Measurements from ENCODE around the gene TMEM150C. TPM values are rescaled to one million over a fixed set of nuclear protein-coding genes. Genes with fewer than 3 reads are reported as not detected.

The TMEM150C gene
- total RNA-seq, 1 donor from 2014 or later = 13.6 TPM

DNA sequence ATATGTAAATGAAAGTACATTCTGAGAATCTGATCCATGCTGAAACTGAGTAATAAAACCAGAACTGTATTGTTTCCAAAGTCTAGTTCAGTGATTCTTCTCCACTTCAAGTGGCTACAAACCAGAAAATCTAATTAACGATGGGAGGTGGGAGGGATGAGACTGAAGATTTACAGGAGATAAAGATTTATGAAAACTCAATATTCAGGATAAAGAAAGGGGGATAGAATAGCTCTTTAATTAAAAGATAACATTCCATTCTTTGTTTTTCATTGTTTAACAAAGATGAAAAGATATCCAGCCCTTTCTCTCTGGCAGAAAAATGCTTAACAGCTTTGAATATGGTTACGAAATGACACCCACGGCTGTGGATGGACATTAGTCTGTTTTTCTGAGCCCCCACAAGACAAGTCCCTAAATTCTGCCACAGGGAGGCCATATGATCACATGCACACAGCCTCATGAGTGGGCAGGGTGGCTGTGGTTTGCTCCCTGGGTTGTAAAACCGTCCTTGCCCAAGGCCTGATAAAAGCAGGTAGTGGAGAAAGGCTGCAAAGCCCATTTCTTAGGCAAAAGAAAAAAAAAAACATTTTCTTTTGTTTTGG is 36.4 kb downstream of the TMEM150C start:
- Histone ChIP-seq H3K27me3 (ENCODE audit: low read depth) (no peaks in the 10 kb centered on the region), H3K27ac (replicated peaks) (peak overlapping the region; percentile 8), H3K36me3 (no peaks in the 10 kb centered on the region), H3K4me1 (peaks cover 4% of the 10 kb centered on the region), H3K4me3 (no peak overlapping the region), H3K9me3 (replicated peaks) (no peaks in the 10 kb centered on the region)
- no peak for DNase-seq
- intact Hi-C loops (cut with micrococcal nuclease) = no loop called here
- TF ChIP-seq, protein P1, sequence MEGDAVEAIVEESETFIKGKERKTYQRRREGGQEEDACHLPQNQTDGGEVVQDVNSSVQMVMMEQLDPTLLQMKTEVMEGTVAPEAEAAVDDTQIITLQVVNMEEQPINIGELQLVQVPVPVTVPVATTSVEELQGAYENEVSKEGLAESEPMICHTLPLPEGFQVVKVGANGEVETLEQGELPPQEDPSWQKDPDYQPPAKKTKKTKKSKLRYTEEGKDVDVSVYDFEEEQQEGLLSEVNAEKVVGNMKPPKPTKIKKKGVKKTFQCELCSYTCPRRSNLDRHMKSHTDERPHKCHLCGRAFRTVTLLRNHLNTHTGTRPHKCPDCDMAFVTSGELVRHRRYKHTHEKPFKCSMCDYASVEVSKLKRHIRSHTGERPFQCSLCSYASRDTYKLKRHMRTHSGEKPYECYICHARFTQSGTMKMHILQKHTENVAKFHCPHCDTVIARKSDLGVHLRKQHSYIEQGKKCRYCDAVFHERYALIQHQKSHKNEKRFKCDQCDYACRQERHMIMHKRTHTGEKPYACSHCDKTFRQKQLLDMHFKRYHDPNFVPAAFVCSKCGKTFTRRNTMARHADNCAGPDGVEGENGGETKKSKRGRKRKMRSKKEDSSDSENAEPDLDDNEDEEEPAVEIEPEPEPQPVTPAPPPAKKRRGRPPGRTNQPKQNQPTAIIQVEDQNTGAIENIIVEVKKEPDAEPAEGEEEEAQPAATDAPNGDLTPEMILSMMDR (IDR thresholded peaks at IDR 0.05; ENCODE audit: borderline replicate concordance) = no peak

DNA sequence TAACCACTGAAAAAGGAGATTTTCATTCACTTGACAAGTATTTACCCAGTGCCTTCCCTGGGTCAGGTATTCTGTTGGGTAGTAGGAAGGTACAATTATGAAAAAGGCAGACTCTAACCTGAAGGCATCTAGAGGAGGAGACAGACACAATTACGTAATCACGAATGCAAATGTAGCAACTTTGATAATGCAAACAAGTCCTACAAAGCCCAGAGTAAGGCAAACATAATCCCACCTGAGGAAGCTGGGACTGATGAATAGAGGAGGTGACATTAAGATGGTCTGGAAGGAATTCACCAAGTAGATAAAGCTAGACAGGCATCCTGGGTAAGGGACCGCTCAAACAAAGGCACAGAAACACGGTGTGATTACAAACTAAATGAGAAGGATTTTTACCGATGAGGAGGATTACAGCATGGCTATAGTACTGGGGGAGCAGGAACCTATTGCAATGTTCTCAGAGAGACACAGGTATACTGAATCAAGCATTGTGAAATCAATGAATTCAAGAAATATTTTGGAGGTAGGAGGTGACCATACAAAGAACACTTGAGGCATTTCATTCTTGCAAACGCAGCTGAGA is 37.1 kb downstream of the TMEM150C start:
- intact Hi-C loops (cut with micrococcal nuclease) = no loop called here
- Histone ChIP-seq H3K4me1 (peaks cover 4% of the 10 kb centered on the region), H3K27me3 (ENCODE audit: low read depth) (no peaks in the 10 kb centered on the region), H3K4me3 (no peak overlapping the region), H3K27ac (replicated peaks) (no peak overlapping the region), H3K36me3 (no peaks in the 10 kb centered on the region), H3K9me3 (replicated peaks) (no peaks in the 10 kb centered on the region)
- DNase-seq = no peak
- TF ChIP-seq, protein P1 (IDR thresholded peaks at IDR 0.05; ENCODE audit: borderline replicate concordance) = no peak

DNA sequence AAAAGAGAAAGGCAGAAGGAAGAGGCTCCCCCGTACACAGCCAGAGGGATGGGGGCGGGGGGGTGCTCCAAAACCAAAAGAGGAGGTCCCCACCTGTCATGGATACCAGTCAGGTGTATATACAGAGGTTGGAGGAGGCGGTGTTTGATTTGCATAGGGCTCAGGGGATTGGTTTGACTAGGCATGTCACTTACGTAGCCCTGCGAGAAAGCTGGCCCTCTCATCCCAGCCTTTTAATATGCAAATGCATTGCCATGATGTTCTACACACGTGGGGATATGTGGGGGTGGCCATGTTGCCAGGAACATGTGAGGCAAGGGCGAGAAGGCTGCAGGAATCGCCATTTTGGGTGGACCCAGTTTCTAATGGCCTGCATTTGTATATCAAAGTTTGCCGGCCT is 38.6 kb downstream of the TMEM150C start:
- no peak overlapping the region for H3K27ac ChIP-seq (replicated peaks)
- H3K36me3 ChIP-seq = no peaks in the 10 kb centered on the region
- no peak overlapping the region for H3K4me3 ChIP-seq
- H3K9me3 ChIP-seq (replicated peaks) = no peaks in the 10 kb centered on the region
- TF ChIP-seq, protein P1 (IDR thresholded peaks at IDR 0.05; ENCODE audit: borderline replicate concordance) = no peak
- intact Hi-C loops (cut with micrococcal nuclease) = no loop called here
- no peaks in the 10 kb centered on the region for H3K27me3 ChIP-seq (ENCODE audit: low read depth)
- peaks cover 17% of the 10 kb centered on the region for H3K4me1 ChIP-seq
- DNase-seq = no peak

DNA sequence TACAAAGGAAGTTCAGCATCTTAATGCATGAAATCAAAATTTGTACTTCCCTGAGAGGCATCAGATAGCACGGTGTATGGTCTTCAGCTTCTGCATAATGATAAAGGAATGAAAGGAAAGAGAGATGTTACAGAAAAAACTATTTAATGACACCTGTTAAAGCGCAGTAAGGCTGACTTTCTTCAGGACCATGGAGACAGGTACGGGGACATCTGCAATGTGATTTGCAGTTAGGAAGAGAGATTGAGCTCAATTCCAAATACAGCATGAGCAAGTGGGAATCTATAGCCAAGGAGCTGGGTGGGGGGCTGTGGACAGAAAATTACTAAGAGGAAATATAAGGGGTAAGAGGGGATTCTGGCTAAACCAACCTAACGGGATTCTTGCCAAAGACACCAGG is 39.3 kb downstream of the TMEM150C start:
- Histone ChIP-seq H3K36me3 (no peaks in the 10 kb centered on the region), H3K4me3 (no peak overlapping the region), H3K4me1 (peaks cover 21% of the 10 kb centered on the region), H3K27me3 (ENCODE audit: low read depth) (no peaks in the 10 kb centered on the region), H3K27ac (replicated peaks) (no peak overlapping the region), H3K9me3 (replicated peaks) (no peaks in the 10 kb centered on the region)
- no peak for DNase-seq
- intact Hi-C loops (cut with micrococcal nuclease) = no loop called here
- TF ChIP-seq, protein P1 (IDR thresholded peaks at IDR 0.05; ENCODE audit: borderline replicate concordance) = no peak

DNA sequence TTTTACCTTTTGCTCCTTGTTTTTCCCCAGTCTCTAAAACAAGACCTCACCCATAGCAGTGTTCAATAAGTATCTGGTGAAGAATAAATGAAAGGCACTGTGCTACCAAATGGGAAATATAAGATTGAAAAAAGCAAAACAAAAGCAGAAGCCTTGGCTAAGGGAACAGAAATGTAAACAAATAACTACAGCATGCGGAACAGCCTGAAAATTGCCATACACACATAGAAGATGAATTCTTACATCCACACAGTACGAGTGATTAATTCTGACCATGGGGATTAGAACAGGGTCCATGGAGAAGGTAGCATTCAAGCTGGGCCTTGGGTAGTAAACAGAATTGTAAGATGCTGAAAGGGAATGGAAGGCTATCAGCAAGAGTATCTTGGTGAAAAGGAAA is 40.5 kb downstream of the TMEM150C start:
- Histone ChIP-seq H3K4me3 (no peak overlapping the region), H3K27ac (replicated peaks) (no peak overlapping the region), H3K27me3 (ENCODE audit: low read depth) (no peaks in the 10 kb centered on the region), H3K9me3 (replicated peaks) (no peaks in the 10 kb centered on the region), H3K4me1 (peaks cover 31% of the 10 kb centered on the region), H3K36me3 (no peaks in the 10 kb centered on the region)
- TF ChIP-seq, protein P1 (IDR thresholded peaks at IDR 0.05; ENCODE audit: borderline replicate concordance) = no peak
- no peak for DNase-seq
- intact Hi-C loops (cut with micrococcal nuclease) = no loop called here

Data from left ventricle myocardium inferior (tissue), 1 donor.